ENCODE data around the gene DGCR2.

Gene DGCR2

DNA sequence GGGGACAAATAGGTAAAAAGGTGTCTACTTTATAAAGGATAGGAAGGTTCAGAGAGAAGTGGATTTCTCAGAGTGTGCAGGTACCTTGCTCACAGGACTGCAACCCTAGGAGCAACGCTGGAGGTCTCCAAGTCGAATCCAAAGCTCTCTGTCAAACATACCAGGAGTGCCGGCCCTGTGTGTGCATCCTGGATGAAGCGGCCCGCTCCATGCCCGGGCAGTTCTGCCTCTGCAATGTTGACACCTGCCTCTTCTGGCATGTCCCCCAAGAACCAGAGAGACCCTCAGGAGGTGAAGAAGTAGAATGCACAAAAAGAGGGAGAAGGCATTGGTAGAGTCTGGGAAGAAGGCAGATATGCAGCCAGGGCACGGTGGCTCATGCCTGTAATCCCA, 5.8 kb upstream of the DGCR2 start:
- Histone ChIP-seq H4K20me1 (ENCODE audit: low read depth, low read length) (no peaks in the 10 kb centered on the region), H2AFZ (ENCODE audit: low read depth, low read length, severe bottlenecking) (no peak overlapping the region), H3K36me3 (ENCODE audit: low read length) (no peaks in the 10 kb centered on the region), H3K4me3 (ENCODE audit: insufficient read depth, low read length, poor library complexity, severe bottlenecking) (no peak overlapping the region), H3K9ac (ENCODE audit: low read length) (no peak overlapping the region), H3K27ac (ENCODE audit: low read depth, low read length) (no peak overlapping the region), H3F3A (ENCODE audit: insufficient read depth) (no peaks in the 10 kb centered on the region), H3K27me3 (ENCODE audit: low read length) (no peaks in the 10 kb centered on the region), H3K79me2 (ENCODE audit: insufficient read depth, low read length) (no peaks in the 10 kb centered on the region), H3K4me2 (ENCODE audit: low read depth, low read length, poor library complexity, severe bottlenecking) (no peak overlapping the region), H3K9me3 (ENCODE audit: insufficient read depth, low read length) (no peaks in the 10 kb centered on the region), H3K9me2 (replicated peaks; ENCODE audit: insufficient read depth, low read length) (no peaks in the 10 kb centered on the region)
- no peak for TF ChIP-seq EZH2phosphoT487 (conservative IDR thresholded peaks at IDR 0.05; ENCODE audit: low read length)
- TF ChIP-seq, protein P1, sequence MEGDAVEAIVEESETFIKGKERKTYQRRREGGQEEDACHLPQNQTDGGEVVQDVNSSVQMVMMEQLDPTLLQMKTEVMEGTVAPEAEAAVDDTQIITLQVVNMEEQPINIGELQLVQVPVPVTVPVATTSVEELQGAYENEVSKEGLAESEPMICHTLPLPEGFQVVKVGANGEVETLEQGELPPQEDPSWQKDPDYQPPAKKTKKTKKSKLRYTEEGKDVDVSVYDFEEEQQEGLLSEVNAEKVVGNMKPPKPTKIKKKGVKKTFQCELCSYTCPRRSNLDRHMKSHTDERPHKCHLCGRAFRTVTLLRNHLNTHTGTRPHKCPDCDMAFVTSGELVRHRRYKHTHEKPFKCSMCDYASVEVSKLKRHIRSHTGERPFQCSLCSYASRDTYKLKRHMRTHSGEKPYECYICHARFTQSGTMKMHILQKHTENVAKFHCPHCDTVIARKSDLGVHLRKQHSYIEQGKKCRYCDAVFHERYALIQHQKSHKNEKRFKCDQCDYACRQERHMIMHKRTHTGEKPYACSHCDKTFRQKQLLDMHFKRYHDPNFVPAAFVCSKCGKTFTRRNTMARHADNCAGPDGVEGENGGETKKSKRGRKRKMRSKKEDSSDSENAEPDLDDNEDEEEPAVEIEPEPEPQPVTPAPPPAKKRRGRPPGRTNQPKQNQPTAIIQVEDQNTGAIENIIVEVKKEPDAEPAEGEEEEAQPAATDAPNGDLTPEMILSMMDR (IDR thresholded peaks at IDR 0.05; ENCODE audit: insufficient read depth, low read length, poor library complexity, severe bottlenecking), result no peak

DNA sequence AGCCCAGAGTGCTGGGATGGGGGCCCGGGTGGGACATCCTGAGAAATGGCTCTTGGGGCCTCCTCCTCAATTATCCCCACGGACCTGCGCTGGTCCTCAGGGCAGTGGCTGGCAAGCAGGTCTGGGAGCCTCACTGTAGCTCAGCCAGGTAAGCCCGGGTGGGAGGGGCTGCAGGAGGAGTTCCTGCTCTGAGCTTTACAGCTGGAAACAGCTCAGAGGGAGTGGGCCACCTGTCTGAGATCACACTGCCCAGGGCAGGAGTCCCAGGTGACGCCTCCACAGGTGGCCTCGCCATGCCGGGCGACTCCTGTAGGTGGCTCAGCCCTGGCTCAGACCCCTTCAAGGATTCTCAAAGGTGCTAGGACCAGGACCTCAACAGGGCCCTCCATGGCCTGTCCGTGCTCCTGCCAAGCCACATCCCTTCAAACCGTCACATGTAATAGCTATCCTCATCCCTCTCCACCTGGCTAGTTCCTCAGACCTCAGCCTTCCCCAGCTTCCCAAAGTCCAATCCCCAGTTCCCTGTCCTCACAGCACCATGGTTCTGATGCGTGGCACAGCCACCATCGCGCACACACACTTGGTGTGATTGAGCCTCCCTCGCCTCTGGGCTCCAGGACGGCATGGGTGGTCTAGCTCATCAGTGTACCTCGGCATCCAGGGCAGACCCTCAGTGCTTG, 5.3 kb upstream of the DGCR2 start:
- Histone ChIP-seq H3K27ac (ENCODE audit: low read depth, low read length) (no peak overlapping the region), H3K27me3 (ENCODE audit: low read length) (no peaks in the 10 kb centered on the region), H3K4me3 (ENCODE audit: insufficient read depth, low read length, poor library complexity, severe bottlenecking) (no peak overlapping the region), H3K9ac (ENCODE audit: low read length) (no peak overlapping the region), H2AFZ (ENCODE audit: low read depth, low read length, severe bottlenecking) (no peak overlapping the region), H3F3A (ENCODE audit: insufficient read depth) (no peaks in the 10 kb centered on the region), H3K36me3 (ENCODE audit: low read length) (no peaks in the 10 kb centered on the region), H3K4me2 (ENCODE audit: low read depth, low read length, poor library complexity, severe bottlenecking) (no peak overlapping the region), H3K9me3 (ENCODE audit: insufficient read depth, low read length) (no peaks in the 10 kb centered on the region), H3K9me2 (replicated peaks; ENCODE audit: insufficient read depth, low read length) (no peaks in the 10 kb centered on the region), H3K79me2 (ENCODE audit: insufficient read depth, low read length) (no peaks in the 10 kb centered on the region), H4K20me1 (ENCODE audit: low read depth, low read length) (no peaks in the 10 kb centered on the region)
- TF ChIP-seq EZH2phosphoT487 (conservative IDR thresholded peaks at IDR 0.05; ENCODE audit: low read length), result no peak
- TF ChIP-seq, protein P1 (IDR thresholded peaks at IDR 0.05; ENCODE audit: insufficient read depth, low read length, poor library complexity, severe bottlenecking), result no peak

DNA sequence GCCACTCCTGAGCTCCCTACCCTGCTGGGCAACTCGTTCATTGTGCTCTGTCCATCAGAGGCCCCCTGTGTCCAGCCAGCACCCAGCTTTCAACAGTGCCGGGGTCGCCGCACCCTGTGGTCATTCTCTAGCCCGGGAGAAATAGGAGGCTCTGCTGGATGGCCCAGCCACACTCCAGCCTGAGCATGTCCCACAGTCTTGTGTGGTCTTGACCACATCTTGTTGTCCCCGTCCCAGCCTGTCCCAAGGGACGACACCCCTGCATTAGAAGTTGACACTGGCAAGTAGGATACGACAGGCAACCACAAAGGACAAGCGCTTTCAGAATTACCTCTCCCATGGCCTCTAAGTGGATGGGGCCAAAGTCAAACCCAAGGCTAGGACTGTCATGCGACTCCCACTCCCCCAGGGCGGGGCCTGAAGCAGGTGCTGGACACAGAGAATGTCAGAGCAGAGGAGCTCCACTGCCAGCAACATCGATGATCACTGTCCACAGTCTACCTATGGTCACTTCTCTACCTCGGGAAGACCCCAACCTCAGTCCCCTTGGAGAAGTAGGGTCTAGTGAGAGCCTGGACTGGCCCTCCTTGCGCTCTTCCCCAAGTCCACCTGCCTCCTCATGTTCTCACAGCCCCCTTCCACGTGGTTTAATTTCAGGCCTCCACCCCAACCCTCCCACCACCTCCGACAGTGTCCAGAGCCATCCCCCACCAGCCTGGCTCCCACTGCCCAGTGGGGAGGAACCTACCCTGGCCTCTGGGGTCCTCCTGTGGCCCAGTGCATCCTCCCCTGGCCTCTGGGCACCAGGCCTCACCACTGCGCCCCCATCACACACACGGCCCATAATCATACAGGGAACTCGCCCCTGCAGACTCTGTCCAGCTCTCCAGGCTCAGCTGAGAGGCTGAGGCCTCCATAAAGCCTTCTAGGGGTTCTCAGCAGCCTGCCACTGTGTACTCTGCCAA, 4.4 kb upstream of the DGCR2 start:
- Histone ChIP-seq H3K27ac (ENCODE audit: low read depth, low read length) (no peak overlapping the region), H3K4me3 (ENCODE audit: insufficient read depth, low read length, poor library complexity, severe bottlenecking) (no peak overlapping the region), H3K9ac (ENCODE audit: low read length) (no peak overlapping the region), H3K36me3 (ENCODE audit: low read length) (no peaks in the 10 kb centered on the region), H3K9me3 (ENCODE audit: insufficient read depth, low read length) (no peaks in the 10 kb centered on the region), H3K9me2 (replicated peaks; ENCODE audit: insufficient read depth, low read length) (no peaks in the 10 kb centered on the region), H3F3A (ENCODE audit: insufficient read depth) (no peaks in the 10 kb centered on the region), H2AFZ (ENCODE audit: low read depth, low read length, severe bottlenecking) (no peak overlapping the region), H3K27me3 (ENCODE audit: low read length) (no peaks in the 10 kb centered on the region), H3K79me2 (ENCODE audit: insufficient read depth, low read length) (peaks cover 1% of the 10 kb centered on the region; the same call in 1 of the 2 replicates), H3K4me2 (ENCODE audit: low read depth, low read length, poor library complexity, severe bottlenecking) (no peak overlapping the region), H4K20me1 (ENCODE audit: low read depth, low read length) (no peaks in the 10 kb centered on the region)
- TF ChIP-seq, protein P1 (IDR thresholded peaks at IDR 0.05; ENCODE audit: insufficient read depth, low read length, poor library complexity, severe bottlenecking), result no peak
- TF ChIP-seq EZH2phosphoT487 (conservative IDR thresholded peaks at IDR 0.05; ENCODE audit: low read length), result no peak
